ENCODE data around the gene GOLGA8S. TPM values are rescaled to one million over a fixed set of nuclear protein-coding genes. Genes with fewer than 3 reads are reported as not detected.
"Not testable (repeated sequence)": the region's sequence is repeated elsewhere in the genome, so short reads cannot be mapped to it uniquely, and the experiment has no call there.

GOLGA8S gene
- total and polyA plus RNA-seq, 5 donors = 0.36 to 0.86 (median 0.71) TPM

DNA sequence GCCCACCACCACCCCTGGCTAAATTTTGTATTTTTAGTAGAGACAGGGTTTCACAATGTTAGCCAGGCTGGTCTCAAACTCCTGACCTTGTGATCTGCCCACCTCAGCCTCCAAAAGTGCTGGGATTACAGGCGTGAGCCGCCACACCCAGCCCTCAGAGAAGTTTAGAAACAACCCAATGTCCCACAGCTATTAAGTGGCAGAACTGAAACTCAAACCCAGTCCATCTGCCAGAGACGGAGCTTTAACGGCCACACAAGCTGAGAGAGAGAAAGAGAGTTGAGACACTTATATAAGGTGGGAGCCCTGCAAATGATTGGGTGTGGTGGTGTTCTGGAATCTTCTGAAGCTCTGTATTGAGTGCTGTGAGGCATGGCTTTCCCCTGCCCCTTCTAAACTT is 43.8 kb downstream of the GOLGA8S start:
- H3K27me3 ChIP-seq (ENCODE audit: control insufficient read depth, insufficient read depth); H3K9me3 ChIP-seq (ENCODE audit: control insufficient read depth, low read length); H3K4me3 ChIP-seq (ENCODE audit: low read length); H3K4me1 ChIP-seq (ENCODE audit: control insufficient read depth, insufficient read depth, low read length); intact Hi-C loops (cut with DNase I); DNase-seq; ATAC-seq: not testable (repeated sequence)
- 88% methylated on average over 4 of the region's 4 CpGs for WGBS
- H3K27ac ChIP-seq (ENCODE audit: low read length) = peak overlapping the region; percentile 87

DNA sequence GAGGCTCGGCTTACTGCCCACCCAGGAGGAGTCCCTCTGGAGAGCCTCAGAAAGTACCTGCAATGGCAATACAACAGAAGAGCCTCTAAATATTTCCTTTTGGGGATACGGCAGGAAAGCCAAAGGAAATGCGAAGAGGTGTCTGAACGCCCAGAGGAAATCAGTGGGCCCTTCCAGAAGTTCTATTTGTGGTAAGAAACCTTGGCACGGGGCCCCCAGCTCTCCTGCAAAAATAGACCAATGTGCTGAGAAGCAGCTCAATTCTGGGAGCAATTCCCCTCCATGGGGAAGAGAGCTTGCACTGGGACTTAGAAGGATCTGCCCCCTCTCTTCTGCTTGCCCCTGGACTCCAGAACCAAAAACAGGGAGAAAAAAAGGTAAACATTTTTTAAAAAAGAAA is 44.7 kb downstream of the GOLGA8S start:
- DNase-seq = peak; percentile 38 to 82 (median 70)
- H3K4me1 ChIP-seq (ENCODE audit: control insufficient read depth, insufficient read depth, low read length); H3K4me3 ChIP-seq (ENCODE audit: low read length); ATAC-seq; H3K9me3 ChIP-seq (ENCODE audit: control insufficient read depth, low read length); intact Hi-C loops (cut with DNase I); H3K27me3 ChIP-seq (ENCODE audit: control insufficient read depth, insufficient read depth): not testable (repeated sequence)
- peak overlapping the region; percentile 87 for H3K27ac ChIP-seq (ENCODE audit: low read length)
- WGBS = 40% methylated on average over 5 of the region's 5 CpGs

DNA sequence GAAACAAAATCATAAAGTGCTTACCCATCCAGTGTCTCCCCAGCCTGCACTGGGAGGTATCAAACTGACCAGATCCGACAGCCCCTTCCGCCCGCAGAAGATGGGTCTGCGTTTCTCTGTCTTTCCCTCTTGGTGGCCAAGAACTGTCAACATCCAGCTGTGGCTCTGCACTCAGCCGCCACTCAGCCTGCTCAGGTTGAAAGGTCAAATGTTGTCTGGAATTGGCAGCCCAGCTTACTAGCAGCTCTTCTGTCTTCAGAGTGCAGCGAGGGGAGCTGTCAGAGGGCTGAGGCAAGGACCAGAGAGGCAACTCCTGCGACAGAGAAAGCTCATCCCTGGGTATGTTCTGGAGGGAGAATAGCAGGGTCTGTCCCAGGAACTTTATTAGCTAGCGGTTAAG is 47.1 kb downstream of the GOLGA8S start:
- peak in 2 of 3 donors; percentile 66 to 67 for DNase-seq
- Histone ChIP-seq H3K4me3 (ENCODE audit: low read length) (no peak overlapping the region), H3K27me3 (ENCODE audit: control insufficient read depth, insufficient read depth) (no peaks in the 10 kb centered on the region), H3K27ac (ENCODE audit: low read length) (peak overlapping the region; percentile 60), H3K9me3 (ENCODE audit: control insufficient read depth, low read length) (no peaks in the 10 kb centered on the region), H3K4me1 (ENCODE audit: control insufficient read depth, insufficient read depth, low read length) (peaks cover 2% of the 10 kb centered on the region)
- ATAC-seq = peak; percentile 46 to 61
- intact Hi-C loops (cut with DNase I) = no loop called here
- WGBS = 51% methylated on average over 8 of the region's 8 CpGs

DNA sequence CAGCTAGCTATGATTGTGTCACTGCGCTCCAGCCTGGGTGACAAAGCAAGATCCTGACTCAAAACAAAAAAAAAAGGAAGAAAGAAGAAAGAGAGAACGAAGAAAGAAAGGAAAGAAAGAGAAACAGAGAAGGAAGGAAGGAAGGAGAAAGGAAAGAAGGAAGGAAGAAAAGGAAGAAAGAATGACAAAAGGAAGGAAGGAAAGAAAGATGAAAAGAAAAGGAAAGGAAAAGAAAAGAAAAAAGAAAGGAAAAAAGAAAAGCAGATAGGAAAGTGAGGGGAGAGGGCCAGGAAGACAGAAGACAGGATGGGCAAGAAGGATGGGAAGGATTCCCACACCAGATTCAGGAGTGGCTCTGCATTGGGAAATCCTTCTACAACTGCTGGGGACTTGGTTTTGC is 47.6 kb downstream of the GOLGA8S start:
- DNase-seq (no peak), ATAC-seq (no peak)
- intact Hi-C loops (cut with DNase I) = no loop called here
- no peak overlapping the region for H3K4me3 ChIP-seq (ENCODE audit: low read length)
- H3K27ac ChIP-seq (ENCODE audit: low read length) = peak overlapping the region; percentile 65
- H3K27me3 ChIP-seq (ENCODE audit: control insufficient read depth, insufficient read depth) = no peaks in the 10 kb centered on the region
- H3K4me1 ChIP-seq (ENCODE audit: control insufficient read depth, insufficient read depth, low read length) = peaks cover 2% of the 10 kb centered on the region
- no peaks in the 10 kb centered on the region for H3K9me3 ChIP-seq (ENCODE audit: control insufficient read depth, low read length)
- 67% methylated on average over 2 of the region's 2 CpGs for WGBS

DNA sequence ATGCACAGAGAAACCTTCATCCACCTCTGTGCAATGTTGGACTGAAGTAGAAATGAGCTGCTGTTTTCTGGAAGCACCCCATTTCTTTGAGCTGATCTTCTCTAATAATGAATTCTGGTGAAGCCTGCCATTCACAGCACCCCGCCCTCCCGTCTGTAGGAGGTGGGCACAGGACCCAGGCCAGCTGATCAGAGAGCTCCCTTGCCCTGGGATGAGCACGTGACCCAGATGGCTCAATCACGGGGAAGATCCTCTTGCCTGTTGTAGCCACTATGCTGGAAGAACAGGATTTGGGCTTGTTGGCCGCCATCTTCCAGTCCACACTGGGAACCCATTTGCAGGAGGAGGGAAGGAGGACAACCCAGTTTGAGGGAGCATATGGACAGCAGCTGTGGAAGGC is 48.0 kb downstream of the GOLGA8S start:
- H3K27ac ChIP-seq (ENCODE audit: low read length) = peak overlapping the region; percentile 65
- no peak for ATAC-seq
- H3K9me3 ChIP-seq (ENCODE audit: control insufficient read depth, low read length) = no peaks in the 10 kb centered on the region
- H3K4me3 ChIP-seq (ENCODE audit: low read length) = no peak overlapping the region
- WGBS = 72% methylated on average over 5 of the region's 5 CpGs
- intact Hi-C loops (cut with DNase I) = no loop called here
- peaks cover 2% of the 10 kb centered on the region for H3K4me1 ChIP-seq (ENCODE audit: control insufficient read depth, insufficient read depth, low read length)
- peak in 1 of 3 donors; percentile 47 for DNase-seq
- H3K27me3 ChIP-seq (ENCODE audit: control insufficient read depth, insufficient read depth) = no peaks in the 10 kb centered on the region

DNA sequence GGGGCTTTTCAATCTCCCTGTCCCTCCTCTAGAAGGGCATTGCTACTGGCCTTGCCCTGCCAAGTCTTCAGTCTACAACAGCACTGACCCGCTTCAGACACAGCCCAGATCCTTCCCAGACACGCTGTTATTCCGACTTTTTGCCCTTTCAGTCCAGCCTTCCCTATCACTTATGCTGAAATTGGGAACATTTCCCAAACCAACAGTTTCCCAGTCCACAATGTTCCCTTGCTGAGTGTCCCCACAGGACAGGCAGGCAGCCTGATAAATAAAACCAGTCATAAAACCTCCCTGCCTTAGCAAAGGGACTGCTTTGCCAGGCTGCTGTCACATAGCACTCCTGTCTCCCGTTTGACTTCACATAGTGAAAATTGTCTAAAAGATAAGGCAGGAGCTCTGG is 49.0 kb downstream of the GOLGA8S start:
- H3K27ac ChIP-seq (ENCODE audit: low read length) = peak overlapping the region; percentile 83
- H3K4me3 ChIP-seq (ENCODE audit: low read length) = no peak overlapping the region
- DNase-seq = peak; percentile 34 to 85 (median 77)

DNA sequence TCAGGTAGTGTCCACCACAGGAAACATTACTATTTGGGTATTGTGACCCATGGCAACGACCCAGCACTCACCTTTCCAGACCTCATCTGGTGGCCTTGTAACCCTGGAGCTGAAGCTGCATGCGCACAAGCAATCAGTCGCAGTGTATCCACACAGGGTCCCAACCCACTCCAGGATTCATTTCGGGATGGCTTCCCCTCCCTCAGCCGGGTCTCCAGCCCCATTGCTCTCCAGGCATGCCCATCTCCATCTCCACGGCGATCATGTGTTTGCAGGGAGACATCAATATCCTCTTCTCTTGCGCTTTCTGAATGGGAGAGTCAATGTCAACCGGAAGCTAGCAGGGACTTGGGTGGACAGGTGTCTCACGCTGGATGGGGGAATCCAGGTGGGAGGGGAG is 57.3 kb downstream of the GOLGA8S start:
- Histone ChIP-seq H3K9me3 (ENCODE audit: control insufficient read depth, low read length) (no peaks in the 10 kb centered on the region), H3K27ac (ENCODE audit: low read length) (no peak overlapping the region), H3K27me3 (ENCODE audit: control insufficient read depth, insufficient read depth) (no peaks in the 10 kb centered on the region), H3K4me1 (ENCODE audit: control insufficient read depth, insufficient read depth, low read length) (no peaks in the 10 kb centered on the region), H3K4me3 (ENCODE audit: low read length) (no peak overlapping the region)
- intact Hi-C loops (cut with DNase I) = no loop called here
- ATAC-seq (no peak), DNase-seq (no peak)
- 83% methylated on average over 10 of the region's 10 CpGs for WGBS

More for the DNA sequence above, 49.0 kb downstream of the GOLGA8S start:
- peak; percentile 91 to 93 for ATAC-seq
- Histone ChIP-seq H3K27me3 (ENCODE audit: control insufficient read depth, insufficient read depth) (no peaks in the 10 kb centered on the region), H3K4me1 (ENCODE audit: control insufficient read depth, insufficient read depth, low read length) (peaks cover 2% of the 10 kb centered on the region), H3K9me3 (ENCODE audit: control insufficient read depth, low read length) (no peaks in the 10 kb centered on the region)
- WGBS = 30% methylated on average over 4 of the region's 4 CpGs
- intact Hi-C loops (cut with DNase I) = no loop called here

DNA sequence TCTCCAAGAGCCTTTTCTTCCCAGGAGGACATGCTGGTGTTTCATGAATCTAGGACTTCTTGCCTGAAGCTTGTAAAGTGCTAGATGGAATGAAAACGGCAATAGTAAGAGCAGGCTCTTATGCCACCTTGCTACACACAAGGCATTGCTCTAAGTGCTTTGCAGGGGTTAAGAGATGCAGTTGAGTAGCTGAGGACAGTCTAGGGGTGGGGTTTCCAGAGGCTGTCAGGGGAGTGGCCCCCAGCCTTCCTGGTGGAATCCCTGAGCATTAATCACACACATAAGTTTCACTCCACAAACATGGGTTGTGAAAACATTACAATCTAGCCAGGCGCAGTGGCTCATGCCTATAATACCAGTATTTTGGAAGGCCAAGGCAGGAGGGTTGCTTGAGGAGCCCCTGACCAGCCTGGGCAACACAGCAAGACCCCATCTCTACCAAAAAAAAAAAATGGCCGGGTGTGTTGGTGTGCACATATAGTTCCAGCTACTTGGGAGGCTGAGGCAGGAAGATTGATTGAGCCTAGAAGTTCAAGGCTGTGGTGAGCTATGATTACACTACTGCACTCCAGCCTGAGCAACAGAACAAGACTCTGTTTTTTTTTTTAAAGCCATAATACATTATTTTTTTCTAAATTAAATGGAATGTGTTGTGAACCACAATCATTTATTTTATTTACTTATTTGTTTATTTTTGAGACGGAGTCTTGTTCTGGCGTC is 58.5 kb downstream of the GOLGA8S start:
- H3K27me3 ChIP-seq (ENCODE audit: control insufficient read depth, insufficient read depth); H3K4me3 ChIP-seq (ENCODE audit: low read length); DNase-seq; H3K9me3 ChIP-seq (ENCODE audit: control insufficient read depth, low read length); ATAC-seq; H3K27ac ChIP-seq (ENCODE audit: low read length); intact Hi-C loops (cut with DNase I); H3K4me1 ChIP-seq (ENCODE audit: control insufficient read depth, insufficient read depth, low read length): not testable (repeated sequence)
- WGBS = 75% methylated on average over 5 of the region's 5 CpGs

Other genes starting within 250 kb of the GOLGA8S start
- not detected for gene GOLGA6L1, start 217.9 kb upstream of the GOLGA8S start, total RNA-seq
- not detected for gene GOLGA6L1, start 217.9 kb upstream of the GOLGA8S start, polyA plus RNA-seq
- not detected for gene GOLGA6L26, start 20.6 kb upstream of the GOLGA8S start, total RNA-seq
- not detected for gene GOLGA6L26, start 20.6 kb upstream of the GOLGA8S start, polyA plus RNA-seq
- gene GOLGA6L2, start 92.5 kb downstream of the GOLGA8S start, total RNA-seq = not detected
- not detected for gene GOLGA6L2, start 92.5 kb downstream of the GOLGA8S start, polyA plus RNA-seq
- 1 to 10 TPM in 2 of 4 donors, under 1 TPM in 1, not detected in 1; 0.51 to 1.5 (median 1.1) TPM for gene MKRN3, start 210.9 kb downstream of the GOLGA8S start, total RNA-seq
- 0.23 TPM for gene MKRN3, start 210.9 kb downstream of the GOLGA8S start, polyA plus RNA-seq

All from right cardiac atrium (tissue), 5 donors.